NB4 (cell line): ENCODE results near the gene SEMA3E.

Experiments
- CTCF ChIP-seq: IDR thresholded peaks from one replicate; pipeline ENCODE4 v1.5.1; 2012; ENCODE audit warnings: low read depth, low read length
- MYC ChIP-seq: IDR thresholded peaks from 2 replicates; pipeline ENCODE4 v1.6.1; 2011; ENCODE audit warnings: low read depth, low read length
- POLR2A ChIP-seq: IDR thresholded peaks from 2 replicates; pipeline ENCODE4 v1.6.1; 2011; ENCODE audit warnings: mild to moderate bottlenecking; ENCODE audit not compliant: insufficient read length; ENCODE audit errors: extremely low read depth
- TF ChIP-seq, protein P1 (sequence below): IDR thresholded peaks from 2 replicates; pipeline ENCODE4 v1.6.1; 2011; ENCODE audit warnings: low read depth, low read length

DNA sequence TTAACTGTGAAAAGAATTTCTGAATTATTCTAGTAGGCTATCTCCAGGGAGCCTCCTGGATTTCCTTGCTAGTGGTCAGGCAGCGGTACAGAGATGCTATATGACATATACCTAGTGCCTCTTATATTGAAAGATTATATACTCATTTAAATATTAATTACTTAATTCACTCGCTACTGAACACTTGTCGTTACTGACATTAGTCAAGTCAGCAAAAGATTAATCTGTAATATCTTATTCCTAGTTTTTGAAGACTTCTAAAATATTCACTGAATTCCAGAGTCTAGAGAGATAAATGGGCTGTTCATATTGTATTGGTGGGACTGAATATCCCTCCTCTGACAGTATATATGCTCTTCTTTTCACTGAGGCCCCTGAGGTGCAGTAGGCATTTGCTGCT is 2.9 kb downstream of the SEMA3E start:
- TF ChIP-seq CTCF = no peak
- no peak for TF ChIP-seq POLR2A
- TF ChIP-seq, protein P1, sequence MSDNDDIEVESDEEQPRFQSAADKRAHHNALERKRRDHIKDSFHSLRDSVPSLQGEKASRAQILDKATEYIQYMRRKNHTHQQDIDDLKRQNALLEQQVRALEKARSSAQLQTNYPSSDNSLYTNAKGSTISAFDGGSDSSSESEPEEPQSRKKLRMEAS = no peak
- no peak for TF ChIP-seq MYC
